Measurements from ENCODE around the gene BRF1. TPM values are rescaled to one million over a fixed set of nuclear protein-coding genes. Genes with fewer than 3 reads are reported as not detected.
"Not testable (repeated sequence)": the region's sequence is repeated elsewhere in the genome, so short reads cannot be mapped to it uniquely, and the experiment has no call there.

BRF1 gene
- total RNA-seq, 1 donor from 2014 or later = 19.0 TPM

- ATAC-seq (no peak), DNase-seq (ENCODE audit: missing footprints) (no peak)
- intact Hi-C loops (cut with DNase I) = no loop called here
Observed at GRCh38 chr14:105280525-105280924, 20.3 kb downstream of the BRF1 start.

DNA sequence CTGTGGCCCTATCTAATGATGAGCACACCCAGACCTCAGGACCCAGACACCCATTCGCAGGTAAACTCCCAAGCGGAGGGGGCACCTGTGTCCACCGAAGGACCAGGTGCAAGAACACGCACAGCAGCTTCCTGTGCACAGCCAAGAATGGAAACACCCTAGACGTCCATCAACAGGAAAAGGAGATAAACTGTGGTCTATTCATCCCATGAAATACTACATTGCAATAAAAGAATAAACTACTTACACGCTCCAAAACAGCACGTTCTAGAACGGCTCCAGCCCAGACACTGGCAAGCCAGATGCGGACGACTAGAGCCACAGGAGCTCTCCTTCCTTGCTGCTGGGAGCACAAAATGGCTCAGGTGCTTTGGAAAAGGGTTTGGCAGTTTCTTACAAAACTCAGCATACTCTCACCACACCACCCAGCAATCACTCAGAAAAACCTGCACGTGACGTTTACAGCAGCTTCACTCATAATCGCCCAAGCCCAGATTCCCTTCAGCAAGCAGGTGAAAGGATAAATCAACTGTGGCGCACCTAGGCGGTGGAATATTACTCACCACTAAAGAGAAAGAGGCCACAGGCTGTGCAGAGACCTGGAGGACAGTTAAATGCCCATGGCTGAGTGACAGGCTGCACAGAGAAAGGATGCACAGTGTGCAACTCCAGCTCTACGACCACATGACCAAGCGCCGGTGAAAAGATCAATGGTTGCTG, 21.0 kb downstream of the BRF1 start:
- intact Hi-C loops (cut with DNase I) = no loop called here
- no peak for ATAC-seq

GRCh38 chr14:105277448-105277847, 23.4 kb downstream of the BRF1 start:
- intact Hi-C loops (cut with DNase I); DNase-seq (ENCODE audit: missing footprints); ATAC-seq: not testable (repeated sequence)

More for the DNA sequence above, 21.0 kb downstream of the BRF1 start:
- DNase-seq (ENCODE audit: missing footprints) = no peak

- peak; percentile 86 for ATAC-seq
- peak; percentile 65 for DNase-seq (ENCODE audit: missing footprints)
- intact Hi-C loops (cut with DNase I) = no loop called here
Observed at GRCh38 chr14:105275267-105275946, 25.4 kb downstream of the BRF1 start.

DNA sequence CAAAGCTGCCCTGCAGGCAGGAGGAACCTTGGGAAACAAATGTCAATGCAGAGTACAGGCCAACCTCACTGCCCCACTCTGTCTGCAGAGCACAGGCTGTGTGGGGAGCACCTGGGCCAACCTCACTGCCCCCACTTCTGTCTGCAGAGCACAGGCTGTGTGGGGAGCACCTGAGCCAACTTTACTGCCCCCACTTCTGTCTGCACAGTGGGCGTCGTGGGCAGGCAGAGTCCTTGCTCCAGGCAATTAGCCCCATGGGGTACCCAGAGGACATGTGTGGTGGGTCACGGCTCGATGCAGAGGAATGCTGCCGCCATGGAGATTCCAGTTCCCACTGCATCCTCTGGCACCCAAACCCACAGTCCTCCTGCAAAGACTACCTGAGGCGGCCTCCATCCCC, 26.2 kb downstream of the BRF1 start:
- DNase-seq (ENCODE audit: missing footprints) = peak; percentile 30
- ATAC-seq = no peak
- intact Hi-C loops (cut with DNase I) = no loop called here

- DNase-seq (ENCODE audit: missing footprints) = no peak
- intact Hi-C loops (cut with DNase I) = no loop called here
- ATAC-seq = no peak
Observed at GRCh38 chr14:105273062-105273461, 27.7 kb downstream of the BRF1 start.

GRCh38 chr14:105272623-105273022, 28.2 kb downstream of the BRF1 start:
- no peak for ATAC-seq
- peak; percentile 37 for DNase-seq (ENCODE audit: missing footprints)
- intact Hi-C loops (cut with DNase I) = no loop called here

DNA sequence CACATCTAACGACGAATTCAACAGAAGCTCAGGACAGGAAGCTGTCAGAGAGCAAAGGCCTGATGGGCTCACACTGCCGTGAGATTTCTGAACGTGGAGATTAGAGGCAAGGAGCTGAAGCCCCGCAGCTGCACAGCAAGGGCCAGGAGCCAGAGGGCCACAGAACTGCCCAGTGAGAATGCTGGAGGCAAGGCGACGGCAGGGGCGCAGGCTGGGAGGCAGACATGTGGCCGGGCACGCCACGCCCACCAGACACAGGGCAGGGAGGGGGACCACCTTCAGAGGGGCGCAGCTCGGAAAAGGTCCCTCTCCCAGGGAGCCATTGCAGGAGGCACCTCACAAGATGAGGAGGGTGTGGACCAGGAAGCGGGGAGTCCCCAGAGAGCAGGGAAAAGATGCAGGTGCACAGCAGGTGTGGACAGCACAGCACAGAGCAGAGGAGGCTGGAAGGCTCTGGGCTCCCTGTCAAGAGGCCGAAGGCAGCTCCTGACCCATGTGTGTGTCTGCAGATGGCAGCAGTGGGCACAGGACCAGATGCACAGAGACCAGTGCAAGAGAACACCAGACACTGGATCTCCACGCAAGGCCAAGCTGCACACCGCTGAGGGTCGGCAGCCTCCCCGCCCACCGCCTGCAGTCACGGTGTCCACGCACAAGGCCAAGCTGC, 29.4 kb downstream of the BRF1 start:
- peak; percentile 69 for DNase-seq (ENCODE audit: missing footprints)
- no peak for ATAC-seq
- intact Hi-C loops (cut with DNase I) = no loop called here

- ATAC-seq = no peak
- peak; percentile 67 for DNase-seq (ENCODE audit: missing footprints)
- intact Hi-C loops (cut with DNase I) = no loop called here
Observed at GRCh38 chr14:105269405-105269804, 31.4 kb downstream of the BRF1 start.

GRCh38 chr14:105268736-105269354, 32.0 kb downstream of the BRF1 start:
- intact Hi-C loops (cut with DNase I) = no loop called here
- DNase-seq (ENCODE audit: missing footprints) (no peak), ATAC-seq (no peak)

- intact Hi-C loops (cut with DNase I) = no loop called here
- ATAC-seq = peak; percentile 53
- DNase-seq (ENCODE audit: missing footprints) = no peak
Observed at GRCh38 chr14:105267820-105268548, 32.8 kb downstream of the BRF1 start.

DNA sequence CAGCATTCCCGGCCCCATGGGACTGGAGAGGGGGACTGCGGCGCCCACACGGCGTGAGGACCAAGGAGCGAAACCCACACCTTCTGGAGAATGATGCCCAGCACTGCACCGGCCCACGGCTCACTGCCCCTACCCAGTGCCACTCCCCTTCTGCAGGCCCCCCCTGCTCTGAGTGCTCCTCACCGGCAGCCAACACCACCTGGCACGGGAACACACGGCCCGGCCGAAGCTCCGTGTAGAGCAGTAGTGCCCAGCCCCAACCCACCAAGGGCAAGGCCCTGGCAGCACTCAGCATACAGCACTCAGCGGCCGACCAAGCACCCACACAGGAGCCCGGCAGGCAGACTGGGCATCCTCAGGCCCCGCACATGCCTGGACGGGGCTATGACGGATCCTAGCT, 39.0 kb downstream of the BRF1 start:
- DNase-seq (ENCODE audit: missing footprints) (no peak), ATAC-seq (peak; percentile 88)
- intact Hi-C loops (cut with DNase I) = no loop called here

DNA sequence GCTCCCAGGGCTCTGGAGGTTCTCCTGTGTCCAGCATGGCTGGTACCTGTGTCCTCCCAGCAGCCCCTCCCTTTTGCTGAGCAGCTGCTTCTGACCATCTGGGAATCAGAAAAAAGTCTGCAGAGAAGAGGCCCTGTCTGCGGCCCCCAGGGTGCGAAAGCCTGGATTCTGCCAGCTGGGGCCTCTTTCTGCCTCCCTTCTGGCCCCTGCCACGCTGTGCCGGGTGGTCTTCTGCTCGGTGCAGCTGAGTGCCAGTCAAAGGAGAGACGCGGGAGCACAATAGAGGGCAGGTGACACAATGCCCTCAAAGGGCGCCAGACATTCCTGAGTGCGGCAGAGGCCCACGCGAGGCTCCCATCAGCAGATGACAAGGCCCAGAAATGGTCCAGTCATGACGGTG, 39.8 kb downstream of the BRF1 start:
- ATAC-seq = no peak
- no peak for DNase-seq (ENCODE audit: missing footprints)
- intact Hi-C loops (cut with DNase I) = no loop called here

DNA sequence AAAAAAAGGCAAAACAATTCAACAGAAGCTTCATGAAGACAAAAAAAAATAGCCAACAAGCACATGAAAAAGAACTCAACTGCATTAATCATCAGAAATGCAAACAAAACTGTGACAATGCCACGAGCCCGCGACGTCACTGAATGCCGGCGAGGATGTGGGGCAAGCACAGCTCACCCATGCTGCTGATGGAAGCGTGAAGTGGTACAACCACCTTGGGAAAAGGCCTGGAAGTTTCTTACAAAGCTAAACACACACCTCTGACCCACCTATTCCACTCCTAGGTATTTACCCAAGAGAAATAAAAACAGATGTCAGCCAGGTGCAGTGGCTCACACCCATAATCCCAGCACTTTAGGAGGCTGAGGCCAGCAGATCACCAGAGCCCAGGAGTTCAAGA, 42.0 kb downstream of the BRF1 start:
- intact Hi-C loops (cut with DNase I) = loop anchor here (10.0 kb wide), 1 partner anchor 54 kb away; no protein-coding TSS in a partner anchor
- ATAC-seq (no peak), DNase-seq (ENCODE audit: missing footprints) (no peak)

DNA sequence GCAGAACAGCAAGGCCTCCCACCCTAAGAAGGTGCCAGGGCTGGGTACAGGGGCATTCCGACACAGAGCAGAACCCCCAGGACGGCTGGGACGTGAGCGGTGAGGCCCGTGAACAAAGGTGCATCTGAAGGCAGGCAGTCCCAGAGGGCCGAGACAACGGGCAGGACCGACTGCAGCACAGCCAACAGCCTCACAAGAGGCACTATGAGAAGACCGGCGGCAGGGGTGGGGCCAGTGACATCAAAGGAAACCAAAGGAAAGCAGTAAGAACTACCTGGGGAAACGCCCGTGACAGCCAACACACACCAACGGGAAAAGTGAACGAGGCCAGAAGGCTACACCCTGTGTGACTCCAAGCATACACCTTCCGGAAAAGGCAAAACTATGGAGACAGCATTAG, 43.3 kb downstream of the BRF1 start:
- DNase-seq (ENCODE audit: missing footprints) (no peak), ATAC-seq (no peak)
- intact Hi-C loops (cut with DNase I) = loop anchor here (10.0 kb wide), 1 partner anchor 53 kb away; no protein-coding TSS in a partner anchor

GRCh38 chr14:105256292-105256960, 44.4 kb downstream of the BRF1 start:
- intact Hi-C loops (cut with DNase I) = loop anchor here (10.0 kb wide), 1 partner anchor 52 kb away; no protein-coding TSS in a partner anchor
- no peak for ATAC-seq
- no peak for DNase-seq (ENCODE audit: missing footprints)

DNA sequence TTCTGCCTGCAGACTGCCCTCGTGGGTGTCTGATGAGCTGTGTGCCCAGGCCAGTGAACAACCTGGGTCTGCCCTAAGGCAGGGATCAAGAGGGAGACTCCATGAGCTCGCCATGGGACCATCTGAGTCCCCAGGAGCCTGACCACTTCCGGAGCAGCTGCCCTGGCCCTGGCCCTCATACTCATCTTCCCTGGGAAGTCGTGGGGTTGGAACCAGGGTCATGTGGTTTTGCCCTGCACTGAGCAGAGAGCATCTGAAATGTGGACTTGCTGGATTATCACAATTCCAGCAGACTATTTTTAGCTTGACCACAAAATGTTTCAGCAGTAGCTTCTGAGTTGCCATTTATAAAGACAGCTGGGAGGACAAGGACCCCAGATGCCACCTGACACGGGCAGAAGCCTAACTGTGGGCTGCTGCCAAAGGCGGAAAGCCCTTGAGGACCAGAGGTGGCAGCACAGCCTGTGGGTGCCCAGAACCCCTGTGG, 45.7 kb downstream of the BRF1 start:
- ATAC-seq (peak; percentile 77), DNase-seq (ENCODE audit: missing footprints) (no peak)
- intact Hi-C loops (cut with DNase I) = loop anchor here (10.0 kb wide), 1 partner anchor 50 kb away; no protein-coding TSS in a partner anchor

- DNase-seq (ENCODE audit: missing footprints) (no peak), ATAC-seq (no peak)
- intact Hi-C loops (cut with DNase I) = loop anchor here (10.0 kb wide), 1 partner anchor 49 kb away; no protein-coding TSS in a partner anchor
Observed at GRCh38 chr14:105253329-105253682, 47.5 kb downstream of the BRF1 start.
